Erythroblast (primary cell): ENCODE results near the gene FIP1L1.

ENCODE experiments used
- DNase-seq, 2 experiments: peaks; one replicate each; lab custom pipeline; 2025; lab: John Stamatoyannopoulos, UW
- GATA1 ChIP-seq: IDR thresholded peaks from 2 replicates; pipeline ENCODE4 v1.6.1; 2011; ENCODE audit warnings: low read depth, mild to moderate bottlenecking, control low read depth, low read length, moderate library complexity
- POLR2A ChIP-seq: IDR thresholded peaks from 2 replicates; pipeline ENCODE4 v1.6.1; 2011; ENCODE audit warnings: mild to moderate bottlenecking, low read length

FIP1L1 gene

GRCh38 chr4:53490161-53490956, 112.9 kb downstream of the FIP1L1 start:
- no peak for TF ChIP-seq GATA1
- TF ChIP-seq POLR2A = no peak
- no peak for DNase-seq

- peak; percentile 15 to 35 for DNase-seq
- TF ChIP-seq GATA1 (no peak), POLR2A (no peak)
Observed at GRCh38 chr4:53490965-53491622, 113.7 kb downstream of the FIP1L1 start.

- no peak for TF ChIP-seq POLR2A
- no peak for TF ChIP-seq GATA1
- DNase-seq = no peak
Observed at GRCh38 chr4:53494851-53495250, 117.4 kb downstream of the FIP1L1 start.

- TF ChIP-seq POLR2A = no peak
- no peak for TF ChIP-seq GATA1
- DNase-seq = no peak
Observed at GRCh38 chr4:53497487-53498244, 120.2 kb downstream of the FIP1L1 start.

- TF ChIP-seq POLR2A (no peak), GATA1 (no peak)
- no peak for DNase-seq
Observed at GRCh38 chr4:53498706-53499105, 121.3 kb downstream of the FIP1L1 start.

- TF ChIP-seq POLR2A (no peak), GATA1 (no peak)
- DNase-seq = no peak
Observed at GRCh38 chr4:53499791-53500190, 122.3 kb downstream of the FIP1L1 start.

- TF ChIP-seq GATA1 (no peak), POLR2A (no peak)
- DNase-seq = no peak
Observed at GRCh38 chr4:53500546-53500945, 123.1 kb downstream of the FIP1L1 start.

GRCh38 chr4:53501561-53501960, 124.1 kb downstream of the FIP1L1 start:
- TF ChIP-seq POLR2A = no peak
- no peak for TF ChIP-seq GATA1
- no peak for DNase-seq

GRCh38 chr4:53502094-53502493, 124.7 kb downstream of the FIP1L1 start:
- no peak for TF ChIP-seq POLR2A
- TF ChIP-seq GATA1 = no peak
- DNase-seq = no peak

- no peak for DNase-seq
- TF ChIP-seq GATA1 (no peak), POLR2A (no peak)
Observed at GRCh38 chr4:53505947-53506346, 128.5 kb downstream of the FIP1L1 start.

- TF ChIP-seq GATA1 (no peak), POLR2A (no peak)
- no peak for DNase-seq
Observed at GRCh38 chr4:53507058-53507457, 129.6 kb downstream of the FIP1L1 start.

GRCh38 chr4:53507671-53508286, 130.3 kb downstream of the FIP1L1 start:
- no peak for DNase-seq
- no peak for TF ChIP-seq POLR2A
- no peak for TF ChIP-seq GATA1

GRCh38 chr4:53508446-53508845, 131.0 kb downstream of the FIP1L1 start:
- no peak for DNase-seq
- TF ChIP-seq GATA1 (no peak), POLR2A (no peak)
